IMR-90 (cell line): ENCODE data around the gene STARD10. TPM values are rescaled to one million over a fixed set of nuclear protein-coding genes. Genes with fewer than 3 reads are reported as not detected.
A peak's percentile ranks its signal among the peaks of the same experiment; 100 is the strongest.

Experiments
- ATAC-seq: fragments of 200-7000 bp; cut with Tn5 transposase; 2 replicates; pipeline ENCODE4 v1.9.1; 2020; ENCODE audit warnings: low read depth, mild to moderate bottlenecking, moderate library complexity
- BruUV-seq: library from RNA; stranded (reverse); fragments of 400-500 nt; replicated peaks from 2 replicates; lab custom pipeline; 2021; lab: Mats Ljungman, UMichigan
- CTCF ChIA-PET: fragments of 300-600 bp; formaldehyde crosslinking; extraction: SDS; loops from one replicate; lab custom pipeline; 2021; ENCODE audit warnings: antibody characterized with exemption; lab: Yijun Ruan, JAX
- POLR2A ChIA-PET: fragments of 300-600 bp; sonication (Branson Sonifier 250); formaldehyde crosslinking; loops from one replicate; lab custom pipeline; 2022; ENCODE audit warnings: antibody characterized with exemption; ENCODE audit not compliant: unreplicated experiment; lab: Charles Lee
- DNase-seq: peaks from one replicate; pipeline ENCODE4 v3.0.0; 2013
- H2AFZ ChIP-seq: replicated peaks from 2 replicates; pipeline ENCODE3; 2013; ENCODE audit warnings: low read length, mild to moderate bottlenecking; ENCODE audit not compliant: poor library complexity
- H2AK5ac ChIP-seq: 2 replicates; pipeline ENCODE4 v1.6.1; 2013; ENCODE audit warnings: low read depth, low read length, inconsistent platforms
- H2AK9ac ChIP-seq: replicated peaks from 2 replicates; pipeline ENCODE3; 2013; ENCODE audit warnings: mild to moderate bottlenecking, low read depth, low read length, moderate library complexity; ENCODE audit not compliant: poor library complexity
- H2BK120ac ChIP-seq: 2 replicates; pipeline ENCODE4 v1.6.1; 2013; ENCODE audit warnings: low read depth, low read length, inconsistent platforms
- H2BK15ac ChIP-seq: 3 replicates; pipeline ENCODE4 v1.6.1; 2013; ENCODE audit warnings: low read depth, low read length, inconsistent platforms
- H2BK20ac ChIP-seq: 2 replicates; pipeline ENCODE4 v1.6.1; 2013; ENCODE audit warnings: low read depth, mild to moderate bottlenecking, inconsistent platforms, low read length, moderate library complexity
- H2BK5ac ChIP-seq: 2 replicates; pipeline ENCODE4 v1.6.1; 2013; ENCODE audit warnings: mild to moderate bottlenecking, low read depth, low read length, inconsistent platforms; ENCODE audit not compliant: poor library complexity, severe bottlenecking
- H3K14ac ChIP-seq: replicated peaks from 2 replicates; pipeline ENCODE4 v1.6.1; 2013; ENCODE audit warnings: low read depth, low read length, inconsistent platforms
- H3K18ac ChIP-seq: 2 replicates; pipeline ENCODE4 v1.6.1; 2013; ENCODE audit warnings: low read depth, low read length, control low read depth
- H3K23ac ChIP-seq: 2 replicates; pipeline ENCODE4 v1.6.1; 2013; ENCODE audit warnings: low read depth, low read length, inconsistent platforms
- H3K27ac ChIP-seq: 2 replicates; pipeline ENCODE4 v1.5.1; 2013; ENCODE audit warnings: mild to moderate bottlenecking, control low read depth, low read length; ENCODE audit not compliant: insufficient read depth
- H3K27me3 ChIP-seq: 2 replicates; pipeline ENCODE4 v1.6.1; 2013; ENCODE audit warnings: low read length; ENCODE audit not compliant: control insufficient read depth, insufficient read depth
- H3K36me3 ChIP-seq: 2 replicates; pipeline ENCODE4 v1.6.1; 2013; ENCODE audit warnings: low read length, mixed read lengths; ENCODE audit not compliant: control insufficient read depth, insufficient read depth
- H3K4ac ChIP-seq: 2 replicates; pipeline ENCODE4 v1.6.1; 2013; ENCODE audit warnings: low read depth, low read length, inconsistent platforms
- H3K4me1 ChIP-seq: 2 replicates; pipeline ENCODE4 v1.6.1; 2013; ENCODE audit warnings: low read length, mixed read lengths; ENCODE audit not compliant: control insufficient read depth, insufficient read depth
- H3K4me2 ChIP-seq: 2 replicates; pipeline ENCODE4 v1.6.1; 2013; ENCODE audit warnings: low read depth, mild to moderate bottlenecking, control low read depth, low read length, moderate library complexity
- H3K4me3 ChIP-seq: 2 replicates; pipeline ENCODE4 v1.5.1; 2013; ENCODE audit warnings: low read depth, mild to moderate bottlenecking, control low read depth, low read length, moderate library complexity; ENCODE audit not compliant: insufficient read depth
- H3K56ac ChIP-seq: 2 replicates; pipeline ENCODE4 v1.6.1; 2013; ENCODE audit warnings: low read length, inconsistent platforms; ENCODE audit not compliant: insufficient read depth; ENCODE audit errors: extremely low read depth
- H3K79me1 ChIP-seq, 2 experiments: 2 replicates each; pipeline ENCODE4 v1.6.1; 2013; ENCODE audit warnings: low read length in 2 of 2, inconsistent platforms in 1 of 2, low read depth in 1 of 2
- H3K9ac ChIP-seq: 2 replicates; pipeline ENCODE4 v1.6.1; 2013; ENCODE audit warnings: low read depth, low read length, control low read depth
- H3K9me1 ChIP-seq: 2 replicates; pipeline ENCODE4 v1.6.1; 2013; ENCODE audit warnings: low read length, inconsistent platforms; ENCODE audit not compliant: insufficient read depth
- H3K9me3 ChIP-seq: 2 replicates; pipeline ENCODE4 v1.6.1; 2013; ENCODE audit warnings: low read length; ENCODE audit not compliant: control insufficient read depth, insufficient read depth
- H4K20me1 ChIP-seq: 2 replicates; pipeline ENCODE4 v1.6.1; 2013; ENCODE audit warnings: low read length, inconsistent platforms; ENCODE audit not compliant: insufficient read depth
- H4K5ac ChIP-seq: 2 replicates; pipeline ENCODE4 v1.6.1; 2013; ENCODE audit warnings: mild to moderate bottlenecking, low read depth, low read length, control low read depth
- H4K8ac ChIP-seq, 2 experiments: 2 replicates each; pipeline ENCODE4 v1.6.1; 2013; ENCODE audit warnings: low read depth in 2 of 2, low read length in 2 of 2, control low read depth in 1 of 2, inconsistent platforms in 1 of 2
- H4K91ac ChIP-seq: 2 replicates; pipeline ENCODE4 v1.6.1; 2013; ENCODE audit warnings: low read depth, low read length, inconsistent platforms; ENCODE audit not compliant: insufficient read depth
- MAZ ChIP-seq: IDR thresholded peaks from 2 replicates; pipeline ENCODE4 v1.6.1; 2012; ENCODE audit warnings: low read depth, mild to moderate bottlenecking, low read length, improper control_type of control experiment, moderate library complexity, borderline replicate concordance
- RAD21 ChIP-seq: IDR thresholded peaks from 2 replicates; pipeline ENCODE4 v1.6.1; 2012; ENCODE audit warnings: low read length, improper control_type of control experiment
- RCOR1 ChIP-seq: IDR thresholded peaks from 2 replicates; pipeline ENCODE4 v1.6.1; 2012; ENCODE audit warnings: mild to moderate bottlenecking, low read length, improper control_type of control experiment; ENCODE audit not compliant: insufficient replicate concordance
- WGBS, 2 experiments: methylation state at CpG; one replicate each; pipeline versions ENCODE4 v1.1.5 to v1.1.7; 2013; ENCODE audit warnings: missing lambda C conversion rate in 2 of 2; ENCODE audit not compliant: insufficient read length in 1 of 2; ENCODE audit errors: extremely low coverage in 2 of 2; 5-methylcytosine and 5-hydroxymethylcytosine counted together
- dilution Hi-C: fragments of 300-500 bp; cut with HindIII; formaldehyde crosslinking; loops from one replicate; pipeline ENCODE4 v1.14.3; 2018; ENCODE audit warnings: low sequenced_read_pairs; ENCODE audit not compliant: unreplicated experiment
- in situ Hi-C: fragments of 300-500 bp; cut with MboI; formaldehyde crosslinking; loops from 3 replicates; pipeline ENCODE4 v1.14.3; 2019; ENCODE audit warnings: low sequenced_read_pairs, inconsistent platforms, mixed read lengths
- intact Hi-C: fragments of 100-400 bp; cut with micrococcal nuclease; formaldehyde crosslinking; loops from 2 replicates; pipeline ENCODE4 v1.10.0; 2022
- polyA plus RNA-seq, 3 experiments: library from polyadenylated mRNA; depleted of rRNA; stranded (reverse); fragments of >200 nt; gene quantifications; 2 replicates each; pipeline ENCODE4 v1.2.3, GENCODE V29; 2012; ENCODE audit warnings: low replicate concordance in 1 of 3
- total RNA-seq: library from RNA; depleted of rRNA; stranded (reverse); fragments of >200 nt; gene quantifications from 2 replicates; pipeline ENCODE4 v1.2.3, GENCODE V29; 2012
- TF ChIP-seq, protein P1 (sequence below): fragments of 150-350 bp; IDR thresholded peaks from 2 replicates; pipeline ENCODE4 v1.6.1; 2017; ENCODE audit warnings: mild to moderate bottlenecking, antibody characterized with exemption, low read length, low read depth

The STARD10 gene
- total and polyA plus RNA-seq, 2 of the 4 experiments (the other 2 are of a cell fraction) = 23.8 to 37.4 TPM

- TF ChIP-seq RCOR1 = no peak
These were observed 53.1 kb downstream of the STARD10 start (continued) for GRCh38 chr11:72740562-72741428.

DNA sequence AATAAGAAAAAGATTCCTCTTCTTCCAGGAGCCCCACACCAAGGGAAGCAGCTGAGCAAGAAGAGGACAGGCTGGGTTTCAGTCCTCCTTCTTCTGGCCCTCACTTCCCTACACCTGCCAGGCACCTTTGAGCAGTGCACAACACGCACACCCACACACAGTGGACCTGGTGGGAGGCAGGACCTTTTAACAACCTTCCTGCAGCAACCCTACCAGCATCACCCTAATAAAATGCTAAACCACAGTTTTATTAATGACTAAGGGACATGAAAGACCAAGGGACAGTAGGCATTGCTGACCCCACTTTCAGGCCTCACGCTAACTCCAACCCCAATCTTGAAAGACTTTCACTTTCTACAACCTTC lies 53.8 kb downstream of the STARD10 start:
- TF ChIP-seq MAZ (no peak), RAD21 (no peak)
- TF ChIP-seq, protein P1, sequence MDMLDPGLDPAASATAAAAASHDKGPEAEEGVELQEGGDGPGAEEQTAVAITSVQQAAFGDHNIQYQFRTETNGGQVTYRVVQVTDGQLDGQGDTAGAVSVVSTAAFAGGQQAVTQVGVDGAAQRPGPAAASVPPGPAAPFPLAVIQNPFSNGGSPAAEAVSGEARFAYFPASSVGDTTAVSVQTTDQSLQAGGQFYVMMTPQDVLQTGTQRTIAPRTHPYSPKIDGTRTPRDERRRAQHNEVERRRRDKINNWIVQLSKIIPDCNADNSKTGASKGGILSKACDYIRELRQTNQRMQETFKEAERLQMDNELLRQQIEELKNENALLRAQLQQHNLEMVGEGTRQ = no peak

More for the DNA sequence above, 53.8 kb downstream of the STARD10 start:
- DNase-seq (no peak), ATAC-seq (no peak)
- no peak overlapping the region for H2AK9ac ChIP-seq
- no peaks in the 10 kb centered on the region for H3K36me3 ChIP-seq
- peaks cover 38 to 91% of the 10 kb centered on the region in 2 experiments for H3K79me1 ChIP-seq
- no peak overlapping the region for H3K18ac ChIP-seq
- H2BK15ac ChIP-seq = no peak overlapping the region
- H3K4ac ChIP-seq = no peak overlapping the region
- no peak overlapping the region for H2BK120ac ChIP-seq
- no peak overlapping the region for H4K5ac ChIP-seq
- H3K9me3 ChIP-seq = no peaks in the 10 kb centered on the region
- H4K8ac ChIP-seq = no peak overlapping the region
- no peak overlapping the region for H3K4me2 ChIP-seq
- in situ Hi-C loops = no loop called here
- no TSS peak for BruUV-seq
- WGBS, 2 experiments = no CpG with 5 or more reads among the region's 2 CpGs
- H3K9me1 ChIP-seq = peaks cover 52% of the 10 kb centered on the region
- ChIA-PET CTCF (no interaction called here), POLR2A (no interaction called here)
- H3K14ac ChIP-seq = no peak overlapping the region
- no peak overlapping the region for H3K23ac ChIP-seq
- intact Hi-C loops = no loop called here
- H3K27ac ChIP-seq = no peak overlapping the region
- H2AK5ac ChIP-seq = peak overlapping the region; percentile 58; the same call in 1 of the 2 replicates
- no peak overlapping the region for H4K91ac ChIP-seq
- H2AFZ ChIP-seq = no peak overlapping the region
- no peaks in the 10 kb centered on the region for H3K27me3 ChIP-seq
- no peak overlapping the region for H3K56ac ChIP-seq
- peaks cover 21% of the 10 kb centered on the region for H4K20me1 ChIP-seq
- no peak overlapping the region for H3K9ac ChIP-seq
- H2BK5ac ChIP-seq = no peak overlapping the region
- no peak overlapping the region for H3K4me3 ChIP-seq
- H3K4me1 ChIP-seq = peaks cover 35% of the 10 kb centered on the region
- H2BK20ac ChIP-seq = no peak overlapping the region
- dilution Hi-C loops = no loop called here
